OCI-LY1 (cell line): ENCODE data around the gene GTF2A2.

Source experiments
- H2AFZ ChIP-seq: fragments of 200-600 bp; sonication (generic), shearing (Covaris generic); 2 replicates; pipeline ENCODE4 v1.6.0; 2014; ENCODE audit warnings: antibody characterized with exemption, mild to moderate bottlenecking, low read length
- H3F3A ChIP-seq: fragments of 200-600 bp; sonication (generic), shearing (Covaris generic); 2 replicates; pipeline ENCODE4 v1.6.0; 2014; ENCODE audit warnings: mild to moderate bottlenecking, antibody characterized with exemption, low read length, moderate library complexity; ENCODE audit not compliant: insufficient read depth
- H3K27ac ChIP-seq: fragments of 200-600 bp; sonication (generic); 2 replicates; pipeline ENCODE4 v1.5.1; 2014; ENCODE audit warnings: low read length, mixed run types, mild to moderate bottlenecking, low read depth; ENCODE audit not compliant: poor library complexity, severe bottlenecking
- H3K27me3 ChIP-seq: fragments of 200-600 bp; sonication (generic); 2 replicates; pipeline ENCODE4 v1.6.0; 2014; ENCODE audit warnings: antibody characterized with exemption, mild to moderate bottlenecking, low read length, moderate library complexity; ENCODE audit not compliant: insufficient read depth
- H3K36me3 ChIP-seq: fragments of 200-600 bp; sonication (generic); 2 replicates; pipeline ENCODE4 v1.6.1; 2014; ENCODE audit warnings: mild to moderate bottlenecking, antibody characterized with exemption, low read length, moderate library complexity, mixed read lengths; ENCODE audit not compliant: insufficient read depth
- H3K4me1 ChIP-seq: fragments of 200-600 bp; sonication (generic); 2 replicates; pipeline ENCODE4 v1.5.1; 2014; ENCODE audit warnings: mild to moderate bottlenecking, low read length, moderate library complexity; ENCODE audit not compliant: insufficient read depth, severe bottlenecking
- H3K4me2 ChIP-seq: fragments of 200-600 bp; sonication (generic), shearing (Covaris generic); 2 replicates; pipeline ENCODE4 v1.6.1; 2014; ENCODE audit warnings: low read length
- H3K4me3 ChIP-seq: fragments of 200-600 bp; sonication (generic); 2 replicates; pipeline ENCODE4 v1.5.1; 2014; ENCODE audit warnings: low read length, low read depth, mild to moderate bottlenecking, mixed read lengths; ENCODE audit not compliant: poor library complexity, severe bottlenecking
- H3K79me2 ChIP-seq: fragments of 200-600 bp; shearing (Covaris generic); 2 replicates; pipeline ENCODE4 v1.6.1; 2016; ENCODE audit warnings: mixed run types, low read length, mixed read lengths; ENCODE audit not compliant: insufficient read depth
- H3K9ac ChIP-seq: fragments of 200-600 bp; sonication (generic), shearing (Covaris generic); 2 replicates; pipeline ENCODE4 v1.6.1; 2014; ENCODE audit warnings: mild to moderate bottlenecking, low read length, mixed read lengths
- H3K9me2 ChIP-seq: fragments of 200-600 bp; sonication (generic), shearing (Covaris generic); 2 replicates; pipeline ENCODE4 v1.6.1; 2014; ENCODE audit warnings: low read depth, mild to moderate bottlenecking, low read length, mixed read lengths
- H3K9me3 ChIP-seq: fragments of 200-600 bp; shearing (Covaris generic); 2 replicates; pipeline ENCODE4 v1.6.1; 2014; ENCODE audit warnings: low read length, mixed read lengths
- H4K20me1 ChIP-seq: fragments of 200-600 bp; sonication (generic), shearing (Covaris generic); 2 replicates; pipeline ENCODE4 v1.6.0; 2016; ENCODE audit warnings: mild to moderate bottlenecking, low read length; ENCODE audit not compliant: insufficient read depth
- EZH2 ChIP-seq: fragments of 200-600 bp; sonication (generic), shearing (Covaris generic); IDR thresholded peaks from 2 replicates; pipeline ENCODE4 v1.8.0; 2017; ENCODE audit warnings: borderline replicate concordance, mixed run types, mild to moderate bottlenecking, antibody characterized with exemption, low read length, moderate library complexity, mixed read lengths
- TF ChIP-seq, protein P1 (sequence below): fragments of 200-600 bp; sonication (generic), shearing (Covaris generic); IDR thresholded peaks from 2 replicates; pipeline ENCODE4 v1.5.1; 2017; ENCODE audit warnings: mild to moderate bottlenecking, antibody characterized with exemption, low read length, moderate library complexity, mixed read lengths

Gene GTF2A2

GRCh38 chr15:59594493-59594942 lies 62.8 kb downstream of the GTF2A2 start:
- no peak overlapping the region for H3K27ac ChIP-seq
- H3K9ac ChIP-seq = no peak overlapping the region
- H3F3A ChIP-seq = no peaks in the 10 kb centered on the region
- no peaks in the 10 kb centered on the region for H3K4me1 ChIP-seq
- no peak for TF ChIP-seq EZH2
- TF ChIP-seq, protein P1, sequence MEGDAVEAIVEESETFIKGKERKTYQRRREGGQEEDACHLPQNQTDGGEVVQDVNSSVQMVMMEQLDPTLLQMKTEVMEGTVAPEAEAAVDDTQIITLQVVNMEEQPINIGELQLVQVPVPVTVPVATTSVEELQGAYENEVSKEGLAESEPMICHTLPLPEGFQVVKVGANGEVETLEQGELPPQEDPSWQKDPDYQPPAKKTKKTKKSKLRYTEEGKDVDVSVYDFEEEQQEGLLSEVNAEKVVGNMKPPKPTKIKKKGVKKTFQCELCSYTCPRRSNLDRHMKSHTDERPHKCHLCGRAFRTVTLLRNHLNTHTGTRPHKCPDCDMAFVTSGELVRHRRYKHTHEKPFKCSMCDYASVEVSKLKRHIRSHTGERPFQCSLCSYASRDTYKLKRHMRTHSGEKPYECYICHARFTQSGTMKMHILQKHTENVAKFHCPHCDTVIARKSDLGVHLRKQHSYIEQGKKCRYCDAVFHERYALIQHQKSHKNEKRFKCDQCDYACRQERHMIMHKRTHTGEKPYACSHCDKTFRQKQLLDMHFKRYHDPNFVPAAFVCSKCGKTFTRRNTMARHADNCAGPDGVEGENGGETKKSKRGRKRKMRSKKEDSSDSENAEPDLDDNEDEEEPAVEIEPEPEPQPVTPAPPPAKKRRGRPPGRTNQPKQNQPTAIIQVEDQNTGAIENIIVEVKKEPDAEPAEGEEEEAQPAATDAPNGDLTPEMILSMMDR = no peak
- no peaks in the 10 kb centered on the region; the same call in 1 of the 2 replicates for H3K27me3 ChIP-seq
- H3K4me2 ChIP-seq = no peak overlapping the region
- H2AFZ ChIP-seq = no peak overlapping the region
- no peaks in the 10 kb centered on the region for H3K9me2 ChIP-seq
- no peaks in the 10 kb centered on the region for H4K20me1 ChIP-seq
- H3K4me3 ChIP-seq = no peak overlapping the region
- H3K9me3 ChIP-seq = no peaks in the 10 kb centered on the region
- no peaks in the 10 kb centered on the region for H3K36me3 ChIP-seq
- no peaks in the 10 kb centered on the region for H3K79me2 ChIP-seq

DNA sequence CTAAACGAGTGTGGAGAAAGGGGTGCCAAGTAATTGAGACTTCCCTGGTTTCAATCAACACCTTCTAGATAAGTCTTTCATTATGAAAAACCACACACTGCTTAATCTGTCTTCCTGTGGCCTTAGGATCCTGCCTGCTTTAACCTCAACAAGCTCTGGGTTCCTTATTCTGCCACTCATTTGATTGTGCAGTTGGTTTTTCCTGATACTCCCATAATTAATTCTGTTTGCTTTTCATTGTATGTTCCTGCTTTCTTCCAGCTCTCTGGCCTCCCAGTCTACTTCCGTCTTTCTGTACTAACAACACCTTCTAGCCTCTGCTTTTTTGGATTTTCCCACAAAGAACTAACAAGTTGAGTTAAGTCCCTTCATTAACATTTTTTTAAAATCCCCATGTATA lies 66.0 kb downstream of the GTF2A2 start:
- Histone ChIP-seq H3K36me3 (no peaks in the 10 kb centered on the region), H4K20me1 (no peaks in the 10 kb centered on the region), H3K4me1 (no peaks in the 10 kb centered on the region), H3K9ac (no peak overlapping the region), H3K27me3 (no peaks in the 10 kb centered on the region; the same call in 1 of the 2 replicates), H3K4me3 (no peak overlapping the region), H3K9me3 (no peaks in the 10 kb centered on the region), H3K9me2 (no peaks in the 10 kb centered on the region), H3F3A (no peaks in the 10 kb centered on the region), H3K4me2 (no peak overlapping the region), H3K79me2 (no peaks in the 10 kb centered on the region), H2AFZ (no peak overlapping the region), H3K27ac (no peak overlapping the region)
- TF ChIP-seq EZH2 = no peak
- TF ChIP-seq, protein P1 = no peak

- no peaks in the 10 kb centered on the region for H3K9me3 ChIP-seq
- H4K20me1 ChIP-seq = no peaks in the 10 kb centered on the region
- no peak overlapping the region for H3K27ac ChIP-seq
- H3K4me3 ChIP-seq = no peak overlapping the region
- no peak overlapping the region for H3K9ac ChIP-seq
- no peak for TF ChIP-seq EZH2
- TF ChIP-seq, protein P1 = no peak
- no peaks in the 10 kb centered on the region for H3F3A ChIP-seq
- no peaks in the 10 kb centered on the region for H3K27me3 ChIP-seq
- no peaks in the 10 kb centered on the region for H3K79me2 ChIP-seq
- no peaks in the 10 kb centered on the region for H3K9me2 ChIP-seq
- H3K4me1 ChIP-seq = no peaks in the 10 kb centered on the region
- H2AFZ ChIP-seq = no peak overlapping the region
- no peak overlapping the region for H3K4me2 ChIP-seq
- H3K36me3 ChIP-seq = no peaks in the 10 kb centered on the region
Observed at GRCh38 chr15:59590027-59590426, 67.3 kb downstream of the GTF2A2 start.
